ENCODE results near the gene SPRN.
"Not testable (repeated sequence)": the region's sequence is repeated elsewhere in the genome, so short reads cannot be mapped to it uniquely, and the experiment has no call there.

The SPRN gene

DNA sequence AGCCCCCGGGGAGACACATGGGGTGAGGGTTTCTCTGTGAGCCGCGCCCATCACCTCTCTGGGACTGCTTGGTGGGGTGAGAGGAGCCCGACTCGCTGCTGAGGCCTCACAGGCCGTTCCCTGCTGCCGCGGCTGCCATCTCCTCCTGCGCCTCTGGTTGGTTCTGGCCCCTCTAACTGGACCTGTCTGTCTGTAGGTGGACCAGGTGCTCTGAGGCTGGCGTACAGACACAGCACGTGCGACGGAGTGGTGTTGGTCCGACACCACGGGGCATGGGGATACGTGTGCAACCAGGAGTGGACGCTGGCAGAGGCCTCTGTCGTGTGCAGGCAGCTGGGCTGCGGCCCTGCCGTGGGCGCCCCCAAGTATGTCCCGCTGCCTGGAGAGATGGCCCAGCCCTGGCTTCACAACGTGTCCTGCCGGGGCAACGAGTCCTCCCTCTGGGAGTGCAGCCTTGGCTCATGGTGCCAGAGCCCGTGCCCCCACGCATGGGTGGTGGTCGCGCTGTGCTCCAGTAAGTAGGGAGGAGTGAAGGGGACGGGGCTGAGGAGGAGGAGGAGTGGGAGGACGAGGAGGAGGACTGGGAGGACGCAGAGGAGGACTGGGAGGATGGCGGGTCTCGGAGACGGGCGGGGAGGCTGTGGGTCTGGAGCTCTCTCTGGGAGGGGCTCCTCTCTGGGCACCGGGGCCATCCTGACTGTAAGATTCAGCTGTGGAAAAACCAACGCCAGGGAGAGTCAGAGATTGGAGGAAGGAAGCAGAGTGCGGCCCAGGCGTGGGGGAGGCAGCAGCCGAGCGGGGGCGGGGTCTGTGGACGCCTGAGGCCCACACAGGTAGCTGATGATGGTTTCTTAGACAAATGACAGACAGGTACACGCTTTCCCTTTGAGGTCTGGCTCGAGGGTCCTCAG lies 31.9 kb upstream of the SPRN start:
- DNase-seq (ENCODE audit: low spot score): no peak

DNA sequence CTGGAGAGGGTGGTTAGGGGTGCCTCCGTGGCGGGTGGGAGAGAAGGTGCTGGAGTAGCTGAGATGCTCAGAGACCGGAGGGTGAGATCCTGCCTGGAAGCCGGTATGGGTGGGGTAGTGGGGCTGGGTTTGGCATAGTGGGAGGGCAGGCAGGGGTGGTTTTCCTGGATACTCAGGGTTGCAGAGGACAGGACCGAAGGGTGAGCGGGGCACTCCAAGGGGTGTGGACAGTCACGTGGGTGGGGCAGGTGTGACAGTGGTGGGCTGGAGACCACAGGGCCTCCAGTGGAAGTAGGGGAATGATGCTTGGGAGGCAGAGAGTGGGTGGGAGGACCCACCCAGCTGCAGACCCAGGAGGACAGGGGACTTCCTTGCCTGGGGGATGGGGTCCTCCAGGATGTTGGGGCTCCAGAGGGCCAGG lies 31.2 kb upstream of the SPRN start:
- DNase-seq (ENCODE audit: low spot score): no peak

DNA sequence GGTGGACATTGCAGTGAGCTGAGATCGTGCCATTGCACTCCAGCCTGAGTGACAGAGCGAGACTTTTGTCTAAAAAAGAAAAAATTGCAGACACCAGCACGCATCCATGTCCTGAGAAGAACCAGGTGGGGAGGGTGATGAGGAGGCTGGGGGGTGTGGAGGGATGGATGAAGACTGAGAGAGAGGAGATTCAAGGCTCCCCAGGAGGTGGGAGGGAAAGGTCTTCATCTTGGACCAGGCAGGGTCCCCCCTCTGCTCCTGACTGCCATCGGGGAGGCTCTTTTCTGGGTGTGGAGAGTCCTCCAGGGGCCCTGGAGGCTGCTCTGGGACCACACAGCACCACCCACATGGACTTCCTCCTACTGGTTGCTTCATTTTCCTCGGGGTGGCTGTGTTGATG lies 30.8 kb upstream of the SPRN start:
- no peak for DNase-seq (ENCODE audit: low spot score)

DNA sequence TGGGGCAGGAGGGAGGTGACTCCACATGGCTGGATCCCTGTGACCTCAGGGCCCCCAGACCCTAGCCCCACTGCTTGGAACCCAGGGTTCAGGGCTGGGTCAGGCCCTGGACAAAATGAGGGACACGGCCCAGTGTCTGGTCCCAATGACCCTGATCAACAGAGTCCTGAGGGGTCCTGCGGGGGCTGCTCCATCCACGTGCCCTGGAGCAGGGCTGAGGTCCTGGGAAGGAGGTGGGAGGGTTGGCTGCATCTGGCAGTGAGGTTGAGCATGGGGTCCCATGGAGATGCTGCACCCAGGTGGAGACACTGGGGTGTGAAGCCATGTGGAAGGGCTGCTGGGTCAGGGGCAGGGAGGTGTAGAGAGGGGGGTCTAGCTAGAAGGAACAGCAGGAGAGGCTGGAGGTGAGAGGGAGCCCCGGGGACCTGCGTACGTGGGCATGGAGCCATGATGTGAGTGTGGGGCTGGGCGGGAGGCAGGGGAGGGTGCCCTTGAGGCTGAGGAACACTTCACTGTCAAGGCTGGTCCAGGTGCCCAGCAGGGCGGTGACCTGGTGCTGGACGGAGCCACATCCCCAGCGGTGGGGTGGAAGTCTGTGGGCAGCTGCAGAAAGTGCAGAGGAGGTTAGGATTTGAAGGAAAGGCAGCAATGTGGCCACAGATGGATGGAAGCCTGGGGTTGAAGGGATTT lies 29.9 kb upstream of the SPRN start:
- DNase-seq (ENCODE audit: low spot score): no peak

DNA sequence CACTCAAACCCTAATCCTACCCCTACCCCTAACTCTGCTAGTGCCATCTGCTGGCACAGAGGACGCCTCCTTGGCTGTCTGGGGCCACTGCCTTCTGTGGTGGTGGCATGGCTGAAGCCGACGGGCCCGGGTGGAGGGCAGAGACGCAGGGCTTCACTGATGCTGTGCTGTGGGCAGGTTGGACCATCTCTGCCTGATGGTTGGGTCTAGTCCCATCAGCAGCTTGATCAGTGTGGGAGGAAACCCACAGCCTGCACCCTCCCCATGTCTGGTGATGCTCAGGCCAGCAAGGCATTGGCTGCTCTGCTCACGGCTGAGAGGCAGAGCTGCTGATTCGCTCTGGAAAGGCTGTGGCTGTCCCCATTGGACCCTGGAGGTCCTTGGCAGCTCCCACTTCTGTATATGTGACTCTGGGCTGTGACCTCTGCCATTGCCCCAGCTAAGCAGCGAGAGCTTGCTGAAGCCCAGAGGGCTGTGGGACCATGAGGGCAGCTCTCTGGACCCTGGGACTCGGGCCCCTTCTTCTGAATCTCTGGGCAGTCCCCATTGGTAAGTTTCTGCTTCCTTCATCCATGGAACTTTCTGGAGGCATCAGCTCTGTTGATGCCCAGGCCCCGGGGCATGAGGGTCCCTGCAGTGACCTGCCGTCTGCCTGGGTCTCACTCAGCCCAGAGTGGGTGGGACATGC lies 29.2 kb upstream of the SPRN start, which contains the start of gene SCART1:
TSS of gene SCART1 (plus strand) at position 430 of the 688 bp plus-strand sequence. CDS start at position 483, 53 bp downstream.
- no peak for DNase-seq (ENCODE audit: low spot score)

DNA sequence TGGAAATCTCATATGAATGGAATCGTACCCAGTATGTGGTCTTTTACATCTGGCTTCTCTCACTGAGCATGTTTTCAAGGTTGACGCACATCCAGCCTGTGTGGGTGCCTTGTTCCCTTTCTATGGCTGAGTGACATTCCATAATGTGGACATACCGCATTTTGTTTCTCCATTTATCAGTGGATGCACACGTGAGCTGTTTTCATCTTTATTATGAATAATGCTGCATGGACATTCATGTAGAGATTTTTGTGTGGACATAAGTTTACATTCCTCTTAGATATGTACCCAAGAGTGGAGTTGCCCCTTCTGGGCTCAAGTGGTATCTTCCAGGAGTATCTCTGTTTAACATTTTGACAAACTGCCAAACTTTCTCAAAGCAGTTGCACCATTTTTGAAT lies 28.0 kb upstream of the SPRN start:
- no peak for DNase-seq (ENCODE audit: low spot score)

DNA sequence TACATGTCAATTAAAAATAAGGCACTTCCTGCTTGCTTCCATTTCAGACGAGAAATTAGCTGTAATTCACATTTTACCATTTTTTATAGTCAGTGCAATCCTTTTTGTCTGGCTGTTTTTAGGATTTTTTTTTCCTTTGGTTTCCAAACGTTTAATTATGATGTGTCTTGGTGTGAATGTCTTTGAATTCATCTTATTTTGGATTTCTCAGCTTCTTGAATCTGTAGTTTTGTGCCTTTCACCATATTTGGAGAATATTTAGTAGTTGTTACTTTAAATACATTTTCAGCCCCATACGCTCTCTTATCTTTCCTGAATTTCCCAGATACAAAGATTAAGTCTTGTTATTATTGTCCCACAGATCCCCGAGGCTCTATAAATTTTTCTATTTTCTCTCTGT lies 26.9 kb upstream of the SPRN start:
- no peak for DNase-seq (ENCODE audit: low spot score)

DNA sequence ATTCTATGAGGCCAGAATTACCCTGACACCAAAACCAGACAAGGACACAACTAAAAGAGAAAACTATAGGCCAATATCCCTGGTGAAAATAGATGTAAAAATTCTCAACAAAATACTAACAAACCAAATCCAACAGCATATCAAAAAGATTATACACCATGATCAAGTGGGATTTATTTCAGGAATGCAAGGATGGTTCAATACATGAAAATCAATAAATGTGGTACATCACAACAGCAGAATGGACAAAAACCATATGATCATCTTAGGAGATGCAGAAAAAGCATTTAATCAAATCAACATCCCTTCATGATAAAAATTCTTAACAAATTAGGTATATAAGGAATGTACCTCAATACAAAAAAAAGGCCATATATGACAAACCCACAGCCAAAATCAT lies 23.7 kb upstream of the SPRN start:
- no peak for DNase-seq (ENCODE audit: low spot score)

DNA sequence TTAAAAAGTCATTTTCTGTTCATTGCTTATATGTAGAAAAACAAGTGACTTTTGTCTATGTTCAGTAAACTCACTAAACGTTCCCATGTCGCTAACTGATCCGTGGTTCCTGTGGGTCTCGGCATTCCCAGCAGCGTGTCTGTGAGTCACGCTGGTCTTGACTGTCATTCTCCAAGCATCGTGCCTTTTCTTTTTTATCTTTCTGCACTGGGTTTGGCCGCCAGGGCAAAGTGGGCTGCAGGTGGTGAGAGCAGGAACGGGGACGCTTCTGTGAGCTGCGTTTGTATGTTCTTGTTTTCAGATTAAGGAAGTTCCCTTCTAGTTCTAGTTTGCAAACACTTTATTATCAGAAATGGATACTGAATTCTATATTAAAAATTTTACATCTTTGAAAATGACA lies 22.6 kb upstream of the SPRN start:
- DNase-seq (ENCODE audit: low spot score): no peak

DNA sequence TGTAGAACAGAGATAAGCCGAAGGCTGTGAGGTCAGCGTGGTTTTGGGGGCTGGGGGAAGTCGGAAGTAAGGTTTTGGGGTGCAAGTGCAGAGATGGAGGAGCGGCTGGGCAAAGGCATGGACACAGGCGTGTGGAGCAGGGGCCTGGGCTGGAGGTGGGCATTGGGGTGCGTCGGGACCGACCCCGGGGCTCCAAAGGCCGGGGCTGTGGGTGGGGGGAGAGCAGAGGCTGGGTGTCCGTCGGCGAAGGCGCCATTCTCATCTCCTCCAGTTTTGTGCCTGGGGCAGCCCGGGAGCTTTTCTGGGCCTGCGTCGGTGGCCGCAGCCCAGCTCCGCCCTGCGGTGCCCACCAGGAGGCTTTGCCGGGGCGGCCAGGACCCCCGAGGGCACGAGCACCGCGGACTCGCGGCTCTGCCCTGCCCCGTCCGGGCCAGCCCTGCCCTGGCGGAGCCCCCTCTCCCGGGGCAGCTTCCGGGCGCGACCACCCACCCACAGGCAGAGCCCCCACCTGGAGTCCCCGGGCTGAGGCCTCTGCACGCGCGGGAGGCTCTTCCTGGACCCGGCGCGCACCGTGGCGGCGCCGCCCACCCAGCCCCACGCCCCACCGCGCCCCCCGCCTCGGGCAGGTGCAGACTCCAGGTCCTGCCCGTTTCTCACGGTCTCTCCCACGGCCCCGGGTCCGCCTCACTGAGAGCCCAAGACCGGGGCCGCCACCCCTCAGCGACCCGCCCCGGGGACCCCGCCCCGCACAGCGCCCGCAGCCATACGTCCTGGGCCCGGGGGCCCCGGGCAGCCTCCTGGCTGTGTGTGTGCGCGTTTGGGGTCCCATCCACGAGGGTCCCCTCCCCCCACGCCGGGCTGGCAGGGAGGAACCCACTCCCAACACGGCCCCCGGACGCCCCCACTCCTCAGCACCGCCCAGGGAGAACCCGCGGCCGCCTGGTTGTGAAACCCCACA lies 21.6 kb upstream of the SPRN start:
- no peak for DNase-seq (ENCODE audit: low spot score)

DNA sequence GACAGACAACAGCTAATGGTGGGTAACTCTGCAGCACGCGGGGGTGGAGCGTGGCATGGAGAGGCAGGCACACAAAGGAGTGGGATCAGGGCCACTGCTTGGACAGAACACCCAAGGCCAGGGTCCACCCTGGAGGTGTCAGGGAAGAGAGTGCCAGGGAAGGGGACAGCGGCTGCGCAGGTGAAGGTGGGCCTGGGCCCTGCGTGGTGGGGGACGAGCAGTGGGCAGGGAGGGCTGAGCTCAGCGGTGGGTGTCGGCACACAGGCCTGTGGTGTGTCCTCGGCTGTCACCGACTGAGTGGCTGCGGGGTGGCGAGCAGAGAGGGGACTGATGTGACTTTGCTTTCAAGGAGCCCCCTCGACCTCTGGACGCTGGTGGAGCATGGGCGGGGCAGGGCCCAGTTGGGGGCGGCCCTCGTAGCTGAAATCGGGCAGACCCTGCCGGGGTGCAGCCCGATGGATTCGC lies 20.9 kb upstream of the SPRN start:
- no peak for DNase-seq (ENCODE audit: low spot score)

DNA sequence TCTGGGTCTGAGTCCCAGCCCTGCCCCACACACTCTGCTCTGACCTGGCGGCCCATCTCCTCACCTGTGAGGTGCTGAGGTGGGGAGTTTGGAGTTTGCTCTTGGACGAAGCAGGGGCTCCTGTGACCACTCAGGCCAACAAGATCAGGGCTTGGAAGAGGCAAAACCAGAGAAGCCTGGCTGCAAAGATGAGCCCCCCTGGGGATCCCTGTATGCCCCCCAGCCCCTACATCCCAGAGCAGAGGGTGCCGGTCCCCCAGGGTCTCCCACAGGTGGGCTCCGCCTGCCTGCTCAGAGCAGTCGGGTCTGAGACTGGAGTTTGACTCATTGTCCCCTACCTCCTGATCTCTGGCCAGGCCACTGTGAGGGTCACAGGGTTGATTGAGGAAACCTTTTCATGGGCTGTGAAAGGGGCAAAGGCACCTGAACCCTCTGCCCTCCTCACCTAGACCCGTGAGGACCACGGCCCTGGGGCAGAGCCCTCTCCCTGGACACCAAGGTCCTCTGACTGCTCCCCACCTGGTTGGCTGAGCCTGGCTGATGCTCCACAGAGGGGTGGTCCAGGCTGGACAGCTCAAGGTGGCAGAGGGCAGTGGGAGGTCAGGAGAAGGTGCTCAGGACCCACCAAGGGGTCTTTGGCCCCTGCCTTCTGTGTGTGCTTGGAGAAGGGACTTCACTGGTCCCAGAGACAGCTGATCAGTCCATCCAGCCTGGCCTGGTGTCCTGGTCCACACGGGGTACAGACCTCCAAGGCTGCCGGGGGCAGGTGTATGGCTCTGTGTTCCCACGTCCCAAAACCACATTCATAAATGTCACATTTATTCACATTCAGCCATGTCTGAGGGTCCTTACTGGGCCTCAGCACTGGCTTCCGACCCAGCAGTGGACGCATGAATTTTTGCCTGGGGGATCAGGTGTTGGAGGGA lies 20.2 kb upstream of the SPRN start:
- DNase-seq (ENCODE audit: low spot score): no peak

DNA sequence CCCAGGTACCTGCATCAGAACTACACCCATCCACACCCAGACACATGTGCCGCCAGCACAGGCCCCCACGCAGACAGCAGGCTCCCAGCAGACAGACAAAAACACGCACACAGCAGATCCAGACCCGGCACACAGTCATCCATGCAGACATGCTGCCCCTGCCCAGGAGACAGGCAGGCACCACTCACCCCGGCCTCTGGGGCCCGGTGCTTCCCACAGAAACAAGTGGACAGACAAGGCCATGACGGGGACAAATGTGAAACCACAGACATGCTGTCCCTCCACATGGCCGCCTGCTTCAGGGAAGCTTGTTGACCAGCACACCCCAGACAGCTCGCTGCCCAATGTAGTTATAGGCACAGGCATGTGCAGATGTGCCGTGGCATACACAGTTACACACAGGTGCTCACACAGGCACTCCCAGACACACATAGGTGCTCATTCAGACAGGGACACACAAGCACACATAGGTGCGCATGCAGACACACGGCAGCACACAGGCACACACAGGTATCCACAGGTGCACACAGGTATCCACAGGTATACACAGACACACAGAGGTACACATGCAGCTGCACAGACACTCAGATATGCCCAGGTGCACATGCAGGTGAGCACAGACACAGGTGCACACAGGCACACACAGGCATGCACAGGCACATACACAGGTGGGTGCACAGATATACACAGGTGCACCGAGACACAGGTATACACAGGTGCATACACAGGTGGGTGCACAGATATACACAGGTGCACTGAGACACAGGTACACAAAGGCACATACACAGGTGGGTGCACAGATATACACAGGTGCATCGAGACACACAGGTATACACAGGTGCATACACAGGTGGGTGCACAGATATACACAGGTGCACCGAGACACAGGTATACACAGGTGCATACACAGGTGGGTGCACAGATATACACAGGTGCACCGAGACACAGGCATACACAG lies 18.8 kb upstream of the SPRN start:
- no peak for DNase-seq (ENCODE audit: low spot score)

DNA sequence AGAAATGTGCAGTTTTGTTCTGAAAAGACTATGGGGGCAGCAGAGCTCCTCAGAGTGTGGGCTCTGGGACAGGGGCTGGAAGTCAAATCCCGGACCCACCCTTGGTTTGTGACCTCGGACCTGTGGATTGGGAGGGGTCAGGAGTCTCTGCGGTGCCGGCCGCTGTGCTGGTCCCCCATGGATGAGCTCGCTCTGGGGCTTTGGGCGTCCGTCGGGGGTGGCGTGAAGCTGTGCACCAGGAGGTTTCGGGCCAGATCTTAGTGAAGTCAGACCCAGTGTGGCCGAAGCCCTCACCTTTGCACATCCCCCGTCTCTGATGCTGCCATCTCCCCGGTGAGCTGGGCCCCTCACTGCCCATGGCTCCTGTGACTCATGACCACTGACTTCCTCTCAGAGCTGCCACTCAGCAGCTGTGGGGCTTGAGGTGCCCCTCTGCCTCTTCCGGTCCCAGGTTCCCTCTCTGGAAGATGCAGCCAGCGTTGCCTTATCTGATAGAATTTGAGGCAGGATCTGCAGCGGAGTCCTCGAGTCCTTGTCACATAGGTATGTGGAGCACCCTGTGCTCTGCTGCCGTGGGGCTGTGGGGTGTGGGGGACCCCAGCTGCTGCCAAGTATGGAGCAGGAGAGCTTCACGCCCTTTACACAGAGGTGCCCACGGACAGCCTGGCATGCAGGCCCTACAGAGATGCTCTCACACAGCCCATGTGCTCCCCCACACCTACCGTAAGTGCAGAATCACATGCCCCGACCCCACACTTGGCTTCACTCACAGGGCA lies 18.0 kb upstream of the SPRN start:
- DNase-seq (ENCODE audit: low spot score): no peak

DNA sequence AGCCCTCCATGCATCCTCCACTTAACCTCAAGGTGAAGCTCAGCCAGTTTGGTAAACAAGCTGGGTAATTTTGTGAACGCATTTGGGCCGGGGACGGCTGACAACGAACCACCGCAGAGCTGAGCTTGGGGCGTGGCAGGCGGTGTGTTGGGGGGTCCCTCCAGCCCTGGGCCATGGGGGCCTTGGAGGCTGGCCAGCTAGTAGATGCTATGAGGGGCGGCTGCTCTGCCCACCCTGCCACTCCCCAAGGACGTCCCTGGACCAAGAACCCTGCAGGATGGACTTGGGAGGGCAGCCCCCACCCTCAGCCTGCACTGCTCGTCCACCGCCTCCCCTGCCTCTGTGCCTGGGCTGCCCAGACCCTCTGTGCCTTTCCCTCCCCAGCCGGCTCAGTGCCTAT lies 17.4 kb upstream of the SPRN start:
- no peak for DNase-seq (ENCODE audit: low spot score)

DNA sequence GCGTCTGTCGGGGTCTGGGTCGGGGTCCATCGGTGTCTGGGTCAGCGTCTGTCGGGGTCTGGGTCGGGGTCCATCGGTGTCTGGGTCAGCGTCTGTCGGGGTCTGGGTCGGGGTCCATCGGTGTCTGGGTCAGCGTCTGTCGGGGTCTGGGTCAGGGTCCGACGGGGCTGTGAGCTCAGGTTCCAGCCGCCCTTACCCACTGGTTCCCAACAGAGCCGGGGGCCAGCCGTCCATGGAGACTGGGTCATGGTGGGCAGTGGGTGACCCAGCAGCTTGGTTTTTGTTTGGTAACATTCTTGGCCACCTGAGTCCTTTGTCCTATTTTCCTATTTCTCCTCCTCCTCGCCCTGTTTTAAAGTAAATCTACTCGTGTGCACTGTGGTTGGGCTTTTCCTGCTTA lies 16.9 kb upstream of the SPRN start:
- DNase-seq (ENCODE audit: low spot score): not testable (repeated sequence)

DNA sequence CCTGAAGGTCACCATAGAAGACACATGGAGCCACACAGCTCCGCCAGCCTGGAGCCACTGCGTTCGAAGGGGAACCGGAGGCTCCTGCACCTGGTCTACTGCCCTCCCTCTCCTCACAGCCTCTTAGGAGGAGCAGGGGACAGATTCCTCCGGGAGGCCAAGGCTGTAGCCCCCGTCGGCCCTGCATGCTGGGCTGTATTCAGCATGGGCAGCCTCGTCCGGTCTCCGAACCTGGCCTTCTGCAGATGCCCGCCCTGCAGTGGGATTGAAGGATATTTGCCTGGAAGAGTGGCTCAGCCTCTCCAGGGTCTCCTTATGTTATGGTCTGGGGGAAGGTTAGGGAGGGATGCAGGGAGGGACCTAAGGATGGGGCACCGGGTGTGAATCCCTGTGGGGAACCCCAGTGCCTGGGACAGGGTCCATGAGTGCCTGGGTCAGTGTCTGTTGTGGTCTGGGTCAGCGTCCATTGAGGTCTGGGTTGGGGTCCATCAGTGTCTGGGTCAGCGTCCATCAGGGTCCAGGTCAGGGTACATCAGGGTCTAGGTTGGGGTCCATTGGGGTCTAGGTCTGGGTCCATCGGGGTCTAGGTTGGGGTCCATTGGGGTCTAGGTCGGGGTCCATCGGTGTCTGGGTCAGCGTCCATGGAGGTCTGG lies 16.3 kb upstream of the SPRN start:
- no peak for DNase-seq (ENCODE audit: low spot score)

Measured in kidney tubule cell (primary cell).